Stimulated activated effector memory CD8-positive, alpha-beta T cell treated with anti-CD3 and anti-CD28 coated beads, Interleukin-12 subunit alpha, Interleukin-12 subunit beta, amount 100 ng/mL, for 72 hours (primary cell): ENCODE results near the gene GNG5.

Source experiments
- ATAC-seq: fragments of 150-1000 bp; cut with Tn5 transposase; 2 replicates; pipeline ENCODE4 v1.10.0; 2021
- DNase-seq, 2 donors: peaks; one replicate each; pipeline ENCODE4 v3.0.0; 2021 to 2022; ENCODE audit warnings: low spot score in 2 of 2
- H3K27ac Mint-ChIP-seq: one replicate; pipeline ENCODE4 v1.8.0; 2022; ENCODE audit warnings: mild to moderate bottlenecking, mixed read lengths
- H3K36me3 Mint-ChIP-seq: one replicate; pipeline ENCODE4 v1.8.0; 2022; ENCODE audit warnings: mild to moderate bottlenecking, mixed read lengths
- H3K4me1 Mint-ChIP-seq: one replicate; pipeline ENCODE4 v1.8.0; 2022; ENCODE audit warnings: mixed read lengths
- H3K4me3 Mint-ChIP-seq: one replicate; pipeline ENCODE4 v1.8.0; 2022; ENCODE audit warnings: mild to moderate bottlenecking, mixed read lengths
- H3K9me3 Mint-ChIP-seq: one replicate; pipeline ENCODE4 v1.8.0; 2022; ENCODE audit warnings: mixed read lengths

GNG5 gene

DNA sequence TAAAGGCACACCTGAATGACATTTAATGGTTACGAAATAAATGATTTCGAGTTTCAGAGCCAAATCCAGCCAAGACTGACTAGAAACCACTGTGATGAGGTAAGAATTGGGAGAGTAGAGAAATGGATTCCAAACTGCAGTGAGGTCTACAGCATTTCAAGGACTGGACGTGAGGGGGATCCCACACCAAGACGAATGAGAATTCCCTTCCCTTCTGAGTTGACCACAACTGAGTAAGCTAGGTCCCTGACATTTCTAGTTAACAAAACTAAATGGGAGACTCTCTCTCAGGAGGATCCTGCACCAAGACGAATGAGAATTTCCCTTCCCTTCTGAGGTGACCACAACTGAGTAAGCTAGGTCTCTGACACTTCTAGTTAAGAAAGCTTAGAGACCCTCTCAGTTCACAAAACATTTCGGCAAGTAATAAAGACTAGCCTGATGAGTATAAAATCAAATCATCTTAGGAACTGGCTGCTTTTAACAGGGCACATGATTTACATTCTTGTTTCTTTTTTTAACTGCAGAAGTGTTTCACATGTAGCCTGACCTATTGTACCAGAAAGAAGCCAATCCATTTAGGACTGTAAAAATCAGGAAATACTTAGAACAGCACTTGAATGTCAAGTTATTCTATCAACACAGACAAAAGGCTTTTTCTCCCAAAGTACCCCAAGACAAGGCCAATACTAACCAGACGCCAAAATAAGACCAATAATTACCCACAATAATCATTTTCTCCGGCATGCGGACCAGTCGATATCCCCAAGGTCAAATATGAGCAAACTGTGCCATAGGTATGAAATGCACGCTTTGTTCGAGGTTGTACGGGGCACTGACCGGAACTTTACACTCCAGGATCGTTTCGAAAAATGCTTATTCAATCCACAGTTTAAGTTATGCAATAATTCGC lies 1.5 kb downstream of the GNG5 start:
- DNase-seq (no peak), ATAC-seq (no peak)
- Mint-ChIP-seq H3K36me3 (peaks cover 58% of the 10 kb centered on the region), H3K9me3 (no peaks in the 10 kb centered on the region), H3K4me3 (peak overlapping the region; percentile 94), H3K27ac (peak overlapping the region; percentile 98), H3K4me1 (peaks cover 29% of the 10 kb centered on the region)

DNA sequence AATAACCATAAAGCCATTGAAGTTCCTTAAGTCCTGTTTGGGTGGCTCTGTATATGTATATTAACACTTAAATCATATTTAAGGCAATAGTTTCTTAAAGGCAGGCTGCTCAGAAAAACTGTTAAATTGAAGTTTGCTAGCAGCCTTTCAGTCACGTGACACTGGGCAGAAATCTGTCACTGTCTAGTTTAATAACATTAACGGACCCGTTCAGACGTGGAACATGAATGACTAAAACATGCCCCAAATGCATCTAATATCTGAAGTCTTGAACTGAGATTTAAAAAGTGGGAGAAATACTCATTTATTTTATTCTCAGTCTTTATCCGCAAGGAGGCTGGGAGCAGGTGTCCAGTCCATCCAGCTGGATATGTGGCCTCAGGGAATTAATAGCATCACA lies 3.5 kb downstream of the GNG5 start:
- H3K4me3 Mint-ChIP-seq = no peak overlapping the region
- no peaks in the 10 kb centered on the region for H3K9me3 Mint-ChIP-seq
- DNase-seq (no peak), ATAC-seq (no peak)
- H3K36me3 Mint-ChIP-seq = peaks cover 77% of the 10 kb centered on the region
- H3K27ac Mint-ChIP-seq = no peak overlapping the region
- H3K4me1 Mint-ChIP-seq = peaks cover 29% of the 10 kb centered on the region

DNA sequence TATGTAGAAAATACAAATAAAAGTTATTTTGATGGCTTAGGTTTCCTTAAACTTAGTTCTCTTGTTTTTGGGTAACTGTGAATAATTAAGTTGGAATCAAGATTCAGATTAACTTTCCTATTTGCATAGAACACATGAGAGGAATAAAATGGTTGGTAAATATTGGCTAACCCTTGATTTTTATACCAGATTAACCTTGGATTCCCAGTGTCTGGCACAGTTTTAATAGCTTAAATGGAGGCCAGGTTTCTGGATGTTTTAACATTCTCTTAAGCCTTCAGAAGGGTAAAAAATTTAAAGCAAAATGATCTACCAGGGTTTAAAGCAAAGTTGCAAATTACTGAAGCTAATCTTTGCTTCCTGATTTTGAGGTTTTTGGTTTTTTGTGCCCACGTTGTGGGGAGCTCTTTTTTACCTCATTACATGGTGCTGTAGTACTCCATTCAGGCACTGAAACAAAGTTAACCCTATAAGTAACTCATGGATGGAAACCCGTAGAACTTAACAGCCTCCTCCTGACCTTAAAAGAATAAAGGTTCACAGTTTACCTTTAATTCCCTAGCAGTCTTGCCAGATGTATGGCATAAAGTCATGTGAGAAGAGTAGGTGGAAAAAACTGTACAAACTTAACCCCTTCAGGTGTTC lies 8.6 kb downstream of the GNG5 start:
- ATAC-seq (no peak), DNase-seq (no peak)
- Mint-ChIP-seq H3K36me3 (peaks cover 95% of the 10 kb centered on the region), H3K4me1 (peaks cover 14% of the 10 kb centered on the region), H3K4me3 (no peak overlapping the region), H3K27ac (peak overlapping the region; percentile 26), H3K9me3 (no peaks in the 10 kb centered on the region)

DNA sequence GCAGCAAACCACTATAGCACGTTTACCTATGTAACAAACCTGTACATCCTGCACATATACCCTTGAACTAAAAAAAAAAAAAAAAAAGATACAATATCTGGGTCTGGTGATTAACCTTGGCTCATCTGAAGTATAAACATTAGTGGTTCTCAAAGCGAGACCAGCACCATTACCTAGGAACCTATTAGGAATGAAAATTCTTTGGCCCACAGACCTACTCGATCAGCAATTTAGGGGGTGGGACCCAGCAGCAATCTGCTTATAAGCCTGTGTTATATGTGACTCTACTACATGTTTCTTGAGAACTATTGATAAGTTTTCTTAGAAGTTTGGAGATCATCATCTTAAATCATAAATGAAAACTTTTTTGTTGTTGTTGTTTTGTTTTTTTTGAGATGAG lies 9.9 kb downstream of the GNG5 start:
- ATAC-seq (no peak), DNase-seq (no peak)
- H3K9me3 Mint-ChIP-seq = no peaks in the 10 kb centered on the region
- no peak overlapping the region for H3K27ac Mint-ChIP-seq
- peaks cover 10% of the 10 kb centered on the region for H3K4me1 Mint-ChIP-seq
- H3K36me3 Mint-ChIP-seq = peaks cover 96% of the 10 kb centered on the region
- no peak overlapping the region for H3K4me3 Mint-ChIP-seq

DNA sequence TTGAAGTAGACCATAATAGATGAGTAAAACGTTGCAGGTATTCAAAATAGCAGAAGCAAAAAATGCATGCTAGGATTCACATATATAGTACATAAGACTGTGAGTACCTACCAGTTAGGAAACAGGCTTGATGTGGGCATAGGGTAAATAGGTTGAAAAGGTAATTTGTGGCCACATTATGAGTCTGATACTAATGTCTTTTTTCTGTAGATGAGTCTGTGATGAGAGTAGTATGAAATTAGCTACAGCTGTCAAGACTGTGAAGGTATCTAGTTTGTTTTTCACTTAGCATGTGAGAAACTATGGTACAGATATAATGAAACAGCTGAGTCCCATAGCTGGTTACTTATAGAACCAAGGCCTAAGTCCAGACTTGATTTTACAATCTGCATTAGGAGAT lies 12.6 kb downstream of the GNG5 start:
- DNase-seq (no peak), ATAC-seq (peak; percentile 61)
- Mint-ChIP-seq H3K4me3 (no peak overlapping the region), H3K36me3 (peaks cover 95% of the 10 kb centered on the region), H3K27ac (no peak overlapping the region), H3K4me1 (peaks cover 10% of the 10 kb centered on the region), H3K9me3 (no peaks in the 10 kb centered on the region)

DNA sequence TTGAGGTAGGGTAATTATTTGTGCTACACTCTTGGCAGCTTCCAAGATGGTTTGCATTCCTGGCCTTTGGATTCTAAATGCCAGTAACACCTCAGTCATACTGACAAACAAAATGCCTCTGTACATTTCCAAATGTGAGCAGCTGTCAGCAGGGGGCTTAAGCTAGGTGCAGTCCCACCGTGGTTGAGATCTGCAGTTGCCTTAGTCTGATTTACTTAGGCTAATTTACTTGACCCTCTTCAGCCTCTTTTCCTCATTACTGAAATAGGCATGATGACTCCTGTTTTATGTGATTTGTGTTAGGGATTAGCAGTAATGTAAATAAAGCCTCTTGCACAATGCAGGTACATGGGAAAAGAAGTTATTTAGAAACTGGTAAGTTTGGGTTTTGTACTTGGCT lies 13.7 kb downstream of the GNG5 start:
- no peaks in the 10 kb centered on the region for H3K9me3 Mint-ChIP-seq
- H3K36me3 Mint-ChIP-seq = peaks cover 92% of the 10 kb centered on the region
- ATAC-seq = no peak
- peaks cover 10% of the 10 kb centered on the region for H3K4me1 Mint-ChIP-seq
- no peak overlapping the region for H3K4me3 Mint-ChIP-seq
- H3K27ac Mint-ChIP-seq = peak overlapping the region; percentile 80
- no peak for DNase-seq

DNA sequence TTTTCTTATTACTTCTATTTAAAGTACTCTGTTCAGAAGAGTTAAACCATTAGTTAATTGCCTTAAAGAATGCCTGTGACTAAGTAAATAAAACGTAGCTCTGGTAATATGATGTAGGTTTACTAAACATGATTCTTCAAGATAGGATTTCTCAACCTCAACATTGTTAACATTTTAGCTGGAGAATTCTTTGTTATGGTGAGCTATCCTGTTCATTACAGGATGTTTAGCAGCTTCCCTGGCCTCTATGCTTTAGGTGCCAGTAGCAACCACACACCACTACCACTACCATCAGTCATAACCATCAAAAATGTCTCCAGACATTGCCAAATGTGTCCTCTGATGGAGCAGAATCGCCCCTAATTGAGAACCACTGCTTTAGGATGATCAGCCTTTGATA lies 16.6 kb downstream of the GNG5 start:
- H3K4me3 Mint-ChIP-seq = no peak overlapping the region
- no peak overlapping the region for H3K27ac Mint-ChIP-seq
- H3K36me3 Mint-ChIP-seq = peaks cover 86% of the 10 kb centered on the region
- H3K9me3 Mint-ChIP-seq = no peaks in the 10 kb centered on the region
- DNase-seq = no peak
- peaks cover 24% of the 10 kb centered on the region for H3K4me1 Mint-ChIP-seq
- no peak for ATAC-seq

DNA sequence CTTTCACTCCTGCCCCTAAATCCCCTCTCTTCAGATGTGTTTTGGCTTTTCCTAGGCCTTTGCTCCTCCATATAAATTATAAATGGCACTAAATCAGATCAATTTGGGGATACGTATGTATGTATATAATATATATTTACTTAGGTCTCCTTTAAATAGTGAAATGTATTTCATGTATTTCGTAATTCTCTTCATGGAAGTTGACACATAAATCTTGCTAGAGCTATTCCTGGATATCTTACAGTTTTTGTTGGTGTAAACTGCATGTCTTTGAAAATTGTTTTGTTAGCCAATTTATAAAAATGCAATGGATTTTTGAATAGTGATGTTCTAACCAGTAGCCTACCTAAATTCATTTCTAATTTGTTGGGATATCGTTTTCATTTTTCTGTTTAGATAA lies 18.3 kb downstream of the GNG5 start:
- H3K27ac Mint-ChIP-seq = no peak overlapping the region

DNA sequence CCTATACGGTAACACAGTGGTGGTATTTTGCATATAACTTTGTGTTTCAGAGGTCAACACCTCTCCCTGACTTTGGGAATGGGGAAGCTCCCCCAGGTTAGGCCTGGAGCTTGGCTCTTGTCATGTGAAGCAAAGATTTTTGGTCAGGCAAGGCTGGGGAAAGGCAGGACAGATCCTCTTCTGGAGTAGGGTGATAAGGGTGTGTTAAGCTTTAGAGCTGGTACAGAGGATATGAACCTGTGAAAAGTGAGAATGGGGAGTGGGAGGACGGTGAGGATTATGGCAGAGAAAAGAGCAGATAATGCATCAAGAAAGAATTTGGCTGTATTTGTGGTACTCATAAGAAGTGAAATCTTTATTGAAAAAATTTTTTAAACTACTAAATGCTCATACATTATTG lies 25.1 kb downstream of the GNG5 start:
- H3K36me3 Mint-ChIP-seq = peaks cover 69% of the 10 kb centered on the region
- peaks cover 42% of the 10 kb centered on the region for H3K4me1 Mint-ChIP-seq
- no peak overlapping the region for H3K27ac Mint-ChIP-seq
- DNase-seq = no peak
- H3K4me3 Mint-ChIP-seq = peak overlapping the region; percentile 93
- no peak for ATAC-seq
- H3K9me3 Mint-ChIP-seq = peaks cover 7% of the 10 kb centered on the region

More for the DNA sequence above, 18.3 kb downstream of the GNG5 start:
- Mint-ChIP-seq H3K4me1 (peaks cover 26% of the 10 kb centered on the region), H3K9me3 (no peaks in the 10 kb centered on the region), H3K4me3 (no peak overlapping the region), H3K36me3 (peaks cover 90% of the 10 kb centered on the region)
- ATAC-seq (no peak), DNase-seq (no peak)

DNA sequence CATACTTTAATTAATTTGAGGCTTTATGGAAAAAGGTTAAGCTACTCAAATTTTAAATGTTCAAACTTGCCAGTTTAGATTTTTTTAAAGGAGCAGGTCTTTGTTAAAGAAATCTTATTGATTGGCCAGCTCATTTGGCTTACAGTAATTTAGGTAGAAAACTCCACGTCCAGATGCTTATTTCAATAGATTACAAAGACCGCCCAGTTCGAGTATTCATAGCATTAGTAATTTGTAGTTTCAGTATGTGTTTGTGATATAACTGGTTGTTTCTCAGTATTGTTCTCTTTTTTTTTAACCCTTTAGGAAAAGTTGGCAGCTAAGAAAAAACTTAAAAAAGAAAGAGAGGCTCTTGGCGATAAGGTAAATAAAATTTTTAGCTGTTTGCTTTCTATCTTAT lies 25.7 kb downstream of the GNG5 start:
- H3K36me3 Mint-ChIP-seq = peaks cover 62% of the 10 kb centered on the region
- DNase-seq (no peak), ATAC-seq (peak; percentile 55)
- peaks cover 7% of the 10 kb centered on the region for H3K9me3 Mint-ChIP-seq
- no peak overlapping the region for H3K27ac Mint-ChIP-seq
- peak overlapping the region; percentile 93 for H3K4me3 Mint-ChIP-seq
- peaks cover 36% of the 10 kb centered on the region for H3K4me1 Mint-ChIP-seq

DNA sequence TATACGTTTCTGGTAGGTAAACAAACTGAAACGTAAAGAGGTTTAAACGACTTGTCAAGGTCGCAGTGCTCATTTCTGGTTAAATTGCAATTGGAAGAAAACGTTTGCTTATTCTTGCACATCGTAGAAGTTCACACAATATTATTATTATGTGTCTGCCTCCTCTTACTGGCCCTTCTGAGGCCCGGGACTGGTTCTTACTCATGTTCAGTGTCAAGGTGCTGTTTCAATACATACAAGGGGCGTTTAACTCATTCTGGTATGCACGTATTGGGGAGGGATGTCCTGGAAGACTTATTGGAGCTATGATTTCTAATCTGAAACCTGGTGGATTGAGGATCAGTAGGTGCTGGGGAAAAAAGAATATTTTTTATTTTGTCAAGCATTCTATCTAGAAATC lies 26.4 kb downstream of the GNG5 start:
- Mint-ChIP-seq H3K9me3 (peaks cover 7% of the 10 kb centered on the region), H3K36me3 (peaks cover 56% of the 10 kb centered on the region), H3K27ac (peak overlapping the region; percentile 97), H3K4me3 (peak overlapping the region; percentile 93), H3K4me1 (peaks cover 35% of the 10 kb centered on the region)
- DNase-seq (no peak), ATAC-seq (peak; percentile 61)

DNA sequence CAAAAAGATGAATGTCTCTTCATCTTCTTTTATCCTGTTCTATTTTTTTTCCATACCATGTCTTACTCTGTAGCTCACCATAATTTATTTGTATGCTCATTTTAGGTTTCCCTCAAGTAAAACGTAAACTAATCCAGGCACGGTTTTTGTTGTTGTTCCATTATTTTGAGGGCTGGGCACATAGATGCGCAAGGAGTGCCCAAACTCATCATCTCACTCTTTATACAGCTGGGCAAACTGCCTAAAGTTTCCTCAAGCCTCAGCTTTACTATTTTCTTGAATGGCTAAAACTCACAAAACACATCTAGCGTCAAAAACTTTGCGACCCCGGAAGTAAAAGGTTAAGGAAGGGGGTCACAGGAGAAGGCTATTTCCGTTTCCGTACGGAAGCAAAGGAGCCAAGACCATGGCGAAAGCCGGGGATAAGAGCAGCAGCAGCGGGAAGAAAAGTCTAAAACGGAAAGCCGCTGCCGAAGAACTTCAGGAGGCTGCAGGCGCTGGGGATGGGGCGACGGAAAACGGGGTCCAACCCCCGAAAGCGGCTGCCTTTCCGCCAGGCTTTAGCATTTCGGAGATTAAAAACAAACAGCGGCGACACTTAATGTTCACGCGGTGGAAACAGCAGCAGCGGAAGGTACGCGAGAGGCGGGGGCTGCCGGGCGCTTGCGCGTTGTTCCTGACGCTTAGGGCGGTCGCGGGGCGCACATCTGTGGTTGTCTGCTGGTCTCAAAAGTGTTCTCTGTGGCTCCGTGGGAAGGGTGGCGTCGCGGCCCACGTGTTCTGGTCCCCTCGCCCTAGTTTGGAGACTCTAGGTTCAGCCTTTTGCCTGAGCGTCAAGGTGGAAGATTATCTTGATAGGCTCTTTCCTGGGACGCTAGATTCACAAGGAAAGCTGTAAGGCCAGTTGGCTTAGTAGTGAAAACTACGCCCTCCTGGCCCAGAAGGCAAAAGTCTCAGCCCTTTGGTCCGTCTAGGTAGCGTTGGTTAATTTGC lies 27.2 kb downstream of the GNG5 start, which contains the start of gene RPF1:
Gene RPF1 (plus strand): TSS at position 391 of the 993 bp plus-strand sequence. CDS start 16 bp downstream, at position 407.
- H3K9me3 Mint-ChIP-seq = peaks cover 7% of the 10 kb centered on the region
- peak within 1 kb of the TSS; percentile 97 for H3K27ac Mint-ChIP-seq
- peak within 1 kb of the TSS; percentile 93 for H3K4me3 Mint-ChIP-seq
- DNase-seq = peak; percentile 57 to 89
- H3K36me3 Mint-ChIP-seq = peaks cover 47% of the 10 kb centered on the region
- peaks cover 35% of the 10 kb centered on the region for H3K4me1 Mint-ChIP-seq
- peak; percentile 97 for ATAC-seq

DNA sequence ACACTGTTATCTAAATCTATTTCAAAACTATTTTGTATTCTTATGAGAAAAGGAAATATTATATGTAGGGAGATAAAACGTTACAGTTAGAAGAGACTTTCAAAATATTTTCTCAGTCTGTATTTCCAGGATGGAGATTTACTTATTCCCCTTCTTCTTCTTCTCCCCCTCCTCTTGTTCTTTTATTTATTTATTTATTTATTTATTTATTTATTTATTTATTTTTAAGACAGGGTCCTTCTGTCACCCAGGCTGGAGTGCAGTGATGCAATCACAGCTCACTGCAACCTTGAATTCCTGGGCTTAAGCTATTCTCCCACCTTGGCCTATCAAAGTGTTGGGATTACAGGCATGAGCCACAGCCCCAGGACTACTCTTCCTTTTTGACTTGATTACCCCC lies 30.2 kb downstream of the GNG5 start:
- Mint-ChIP-seq H3K9me3 (peaks cover 7% of the 10 kb centered on the region), H3K36me3 (peaks cover 18% of the 10 kb centered on the region), H3K4me3 (no peak overlapping the region), H3K4me1 (peaks cover 15% of the 10 kb centered on the region), H3K27ac (no peak overlapping the region)
- DNase-seq = no peak
- no peak for ATAC-seq

DNA sequence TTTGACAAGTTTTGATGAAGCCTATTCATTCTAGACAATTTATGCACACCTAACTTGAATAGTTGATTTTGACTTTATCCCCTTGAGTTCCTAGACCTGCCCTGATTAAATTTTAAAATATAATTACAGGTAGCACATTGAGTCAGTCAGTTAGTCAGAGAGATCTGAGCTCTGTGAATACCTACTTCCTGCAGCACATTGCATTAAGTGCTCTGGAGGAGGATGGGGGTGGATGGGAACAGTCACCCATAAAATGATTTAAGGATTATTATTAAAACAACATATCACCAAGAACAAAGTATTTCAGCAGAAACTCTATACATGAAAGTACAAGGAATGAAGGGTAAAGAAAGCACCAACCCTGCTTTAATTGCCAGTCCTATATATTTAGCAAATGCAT lies 39.1 kb downstream of the GNG5 start:
- no peaks in the 10 kb centered on the region for H3K4me1 Mint-ChIP-seq
- DNase-seq = no peak
- no peaks in the 10 kb centered on the region for H3K9me3 Mint-ChIP-seq
- H3K27ac Mint-ChIP-seq = no peak overlapping the region
- no peaks in the 10 kb centered on the region for H3K36me3 Mint-ChIP-seq
- ATAC-seq = no peak
- H3K4me3 Mint-ChIP-seq = no peak overlapping the region

DNA sequence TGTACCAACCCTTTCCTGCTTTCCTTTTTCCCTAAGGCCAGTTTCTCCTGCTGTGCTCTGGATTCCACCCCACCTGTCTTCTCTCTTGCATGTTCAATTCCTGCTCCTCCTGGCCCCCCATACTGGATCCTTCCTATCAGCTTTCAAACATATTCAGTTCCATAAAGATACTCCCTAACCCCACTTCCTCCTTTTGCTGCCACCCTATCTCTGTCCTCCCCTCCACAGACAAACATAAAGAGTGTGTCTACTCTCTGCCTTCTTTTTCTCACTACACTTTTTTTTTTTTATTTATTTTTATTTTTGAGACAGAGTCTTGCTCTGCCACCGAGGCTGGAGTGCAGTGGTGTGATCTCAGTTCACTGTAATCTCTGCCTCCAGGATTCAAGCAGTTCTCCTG lies 44.3 kb downstream of the GNG5 start:
- Mint-ChIP-seq H3K9me3 (no peaks in the 10 kb centered on the region), H3K4me1 (no peaks in the 10 kb centered on the region), H3K36me3 (no peaks in the 10 kb centered on the region), H3K4me3 (no peak overlapping the region), H3K27ac (no peak overlapping the region)
- ATAC-seq = no peak
- no peak for DNase-seq
